Ishikawa (cell line): ENCODE data around the gene RAB28.

Source experiments
- CEBPB ChIP-seq: IDR thresholded peaks from 2 replicates; pipeline ENCODE4 v1.6.1; 2012
- CREB1 ChIP-seq: IDR thresholded peaks from 2 replicates; pipeline ENCODE4 v1.6.1; 2012; ENCODE audit warnings: low read depth
- EGR1 ChIP-seq: IDR thresholded peaks from 2 replicates; pipeline ENCODE4 v1.6.1; 2012
- EP300 ChIP-seq: IDR thresholded peaks from 2 replicates; pipeline ENCODE4 v1.6.1; 2012; ENCODE audit warnings: borderline replicate concordance
- FOXM1 ChIP-seq: IDR thresholded peaks from 2 replicates; pipeline ENCODE4 v1.6.1; 2012; ENCODE audit warnings: low read depth, borderline replicate concordance
- MAX ChIP-seq: IDR thresholded peaks from 2 replicates; pipeline ENCODE4 v1.6.1; 2012
- NFIC ChIP-seq: IDR thresholded peaks from 2 replicates; pipeline ENCODE4 v1.6.1; 2012
- RAD21 ChIP-seq: IDR thresholded peaks from 2 replicates; pipeline ENCODE4 v1.6.1; 2012; ENCODE audit warnings: low read depth
- TAF1 ChIP-seq: IDR thresholded peaks from 2 replicates; pipeline ENCODE4 v1.6.1; 2012; ENCODE audit warnings: low read depth, mild to moderate bottlenecking
- TEAD4 ChIP-seq: IDR thresholded peaks from 2 replicates; pipeline ENCODE4 v1.6.1; 2012
- USF1 ChIP-seq: IDR thresholded peaks from 2 replicates; pipeline ENCODE4 v1.6.1; 2012
- YY1 ChIP-seq: IDR thresholded peaks from 2 replicates; pipeline ENCODE4 v1.6.1; 2012; ENCODE audit warnings: low read depth
- ZBTB7A ChIP-seq: IDR thresholded peaks from 2 replicates; pipeline ENCODE4 v1.6.1; 2012; ENCODE audit warnings: low read depth
- TF ChIP-seq, protein P1 (sequence below): IDR thresholded peaks from 2 replicates; pipeline ENCODE4 v1.6.1; 2012; ENCODE audit warnings: low read depth, mild to moderate bottlenecking

DNA sequence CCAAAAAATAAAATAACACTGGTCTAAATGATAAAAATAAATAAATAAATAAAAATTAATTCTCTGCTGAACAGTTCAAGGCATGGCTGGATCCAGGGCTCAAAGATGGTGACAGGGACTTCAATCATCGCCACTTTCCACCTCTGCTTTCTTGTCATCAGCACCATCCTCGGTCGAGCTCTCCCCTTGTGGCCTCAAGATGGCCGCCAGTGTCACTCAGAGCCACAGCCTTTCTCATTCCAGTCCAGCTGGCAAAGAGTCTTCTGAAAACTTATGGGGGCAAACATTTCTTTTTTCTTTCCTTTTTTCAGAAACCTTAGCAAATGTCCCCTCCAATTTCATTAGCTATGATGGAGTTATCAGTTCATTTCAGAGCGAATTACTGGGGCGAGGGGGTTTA is 119.5 kb downstream of the RAB28 start:
- TF ChIP-seq TEAD4: no peak
- TF ChIP-seq EGR1: no peak
- TF ChIP-seq EP300: no peak
- no peak for TF ChIP-seq RAD21
- TF ChIP-seq USF1: no peak
- TF ChIP-seq CREB1: no peak
- TF ChIP-seq TAF1: no peak
- no peak for TF ChIP-seq CEBPB
- no peak for TF ChIP-seq MAX
- TF ChIP-seq ZBTB7A: no peak
- TF ChIP-seq, protein P1, sequence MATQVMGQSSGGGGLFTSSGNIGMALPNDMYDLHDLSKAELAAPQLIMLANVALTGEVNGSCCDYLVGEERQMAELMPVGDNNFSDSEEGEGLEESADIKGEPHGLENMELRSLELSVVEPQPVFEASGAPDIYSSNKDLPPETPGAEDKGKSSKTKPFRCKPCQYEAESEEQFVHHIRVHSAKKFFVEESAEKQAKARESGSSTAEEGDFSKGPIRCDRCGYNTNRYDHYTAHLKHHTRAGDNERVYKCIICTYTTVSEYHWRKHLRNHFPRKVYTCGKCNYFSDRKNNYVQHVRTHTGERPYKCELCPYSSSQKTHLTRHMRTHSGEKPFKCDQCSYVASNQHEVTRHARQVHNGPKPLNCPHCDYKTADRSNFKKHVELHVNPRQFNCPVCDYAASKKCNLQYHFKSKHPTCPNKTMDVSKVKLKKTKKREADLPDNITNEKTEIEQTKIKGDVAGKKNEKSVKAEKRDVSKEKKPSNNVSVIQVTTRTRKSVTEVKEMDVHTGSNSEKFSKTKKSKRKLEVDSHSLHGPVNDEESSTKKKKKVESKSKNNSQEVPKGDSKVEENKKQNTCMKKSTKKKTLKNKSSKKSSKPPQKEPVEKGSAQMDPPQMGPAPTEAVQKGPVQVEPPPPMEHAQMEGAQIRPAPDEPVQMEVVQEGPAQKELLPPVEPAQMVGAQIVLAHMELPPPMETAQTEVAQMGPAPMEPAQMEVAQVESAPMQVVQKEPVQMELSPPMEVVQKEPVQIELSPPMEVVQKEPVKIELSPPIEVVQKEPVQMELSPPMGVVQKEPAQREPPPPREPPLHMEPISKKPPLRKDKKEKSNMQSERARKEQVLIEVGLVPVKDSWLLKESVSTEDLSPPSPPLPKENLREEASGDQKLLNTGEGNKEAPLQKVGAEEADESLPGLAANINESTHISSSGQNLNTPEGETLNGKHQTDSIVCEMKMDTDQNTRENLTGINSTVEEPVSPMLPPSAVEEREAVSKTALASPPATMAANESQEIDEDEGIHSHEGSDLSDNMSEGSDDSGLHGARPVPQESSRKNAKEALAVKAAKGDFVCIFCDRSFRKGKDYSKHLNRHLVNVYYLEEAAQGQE: no peak
- no peak for TF ChIP-seq FOXM1
- no peak for TF ChIP-seq YY1
- TF ChIP-seq NFIC: no peak
